NOMO-1 treated with dmso at 0.1 percent for 144 hours (cell line): ENCODE results near the gene SLC6A12.
"Not testable (repeated sequence)": the region's sequence is repeated elsewhere in the genome, so short reads cannot be mapped to it uniquely, and the experiment has no call there.

Experiments used
- DNase-seq: peaks from one replicate; lab custom pipeline; 2025; ENCODE audit not compliant: unreplicated experiment; lab: John Stamatoyannopoulos, UW

SLC6A12 gene

DNA sequence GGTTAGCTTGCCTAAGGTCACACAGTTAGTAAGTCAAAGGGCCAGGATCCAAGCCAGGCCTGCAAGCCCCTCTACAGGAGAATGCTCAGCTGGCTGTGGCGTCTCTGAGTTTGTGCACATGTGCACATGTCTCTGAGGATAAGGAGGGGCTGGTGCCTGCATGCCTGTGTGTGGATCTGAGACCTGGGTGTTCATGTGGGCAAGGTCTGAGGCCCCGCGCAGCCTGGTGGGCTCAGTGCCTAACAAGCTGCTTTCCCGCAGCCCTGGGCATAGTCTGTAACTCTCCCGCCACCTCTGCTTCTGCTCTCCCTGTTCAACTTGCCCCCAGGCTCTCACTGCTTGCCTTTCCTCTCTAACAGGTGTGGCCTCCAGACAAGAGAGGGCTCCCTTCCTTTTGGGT lies 4.3 kb upstream of the SLC6A12 start:
- DNase-seq, result no peak

DNA sequence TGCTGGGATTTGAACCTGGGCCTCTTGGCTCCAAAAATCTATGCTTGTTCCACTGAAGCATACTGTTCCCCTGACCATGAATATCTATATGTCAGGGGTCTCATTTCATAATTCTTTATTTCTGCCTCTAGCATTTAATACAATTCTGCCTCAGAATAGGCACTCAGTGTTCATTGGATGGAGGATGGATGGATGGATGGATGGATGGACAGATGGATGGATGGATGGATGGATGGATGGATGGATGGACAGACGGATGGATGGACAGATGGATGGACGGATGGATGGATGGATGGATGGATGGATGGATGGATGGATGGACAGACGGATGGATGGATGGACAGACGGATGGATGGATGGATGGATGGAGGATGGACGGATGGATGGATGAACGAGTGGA lies 3.1 kb upstream of the SLC6A12 start:
- not testable (repeated sequence) for DNase-seq

DNA sequence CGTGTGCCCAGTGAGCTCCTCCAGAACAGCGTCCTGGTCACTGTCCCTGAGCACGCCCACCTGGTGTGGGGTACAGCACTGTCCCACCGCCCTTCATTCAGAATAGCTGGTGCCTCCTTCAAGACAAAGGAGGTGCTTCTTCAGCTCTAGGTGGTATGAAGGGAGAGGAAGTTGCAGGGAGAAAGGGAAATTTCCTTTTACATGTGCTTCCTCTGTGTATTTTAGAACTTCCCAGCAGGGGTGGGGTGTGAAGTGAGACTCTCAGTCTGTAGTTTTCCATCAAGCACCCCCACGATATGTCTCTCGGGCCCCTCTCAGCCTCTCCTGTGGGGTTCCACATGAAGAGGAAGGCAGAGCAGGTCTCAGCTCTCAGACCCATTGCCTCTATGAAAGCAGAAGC lies 1.2 kb upstream of the SLC6A12 start:
- no peak for DNase-seq

DNA sequence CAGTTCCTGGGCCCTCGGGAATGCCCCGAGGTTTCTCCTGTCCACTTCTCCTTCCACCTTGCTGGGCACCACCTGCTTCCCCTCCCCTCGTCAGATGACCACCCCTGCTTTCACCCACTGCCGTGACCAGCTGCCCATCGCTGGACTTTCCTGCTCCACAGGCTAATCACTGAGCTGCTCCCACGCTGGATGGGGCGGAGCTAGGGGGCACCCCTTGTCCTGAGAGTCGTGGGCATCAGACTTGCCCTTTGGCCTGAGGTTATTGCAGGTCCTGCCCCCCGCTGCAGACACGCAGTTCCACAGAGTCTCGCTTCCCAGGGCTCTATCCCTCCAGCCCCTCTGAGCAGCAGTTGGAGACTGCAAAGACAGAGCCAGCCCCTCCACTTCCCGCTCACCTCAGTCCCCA lies 427 bp downstream of the SLC6A12 start:
- no peak for DNase-seq

DNA sequence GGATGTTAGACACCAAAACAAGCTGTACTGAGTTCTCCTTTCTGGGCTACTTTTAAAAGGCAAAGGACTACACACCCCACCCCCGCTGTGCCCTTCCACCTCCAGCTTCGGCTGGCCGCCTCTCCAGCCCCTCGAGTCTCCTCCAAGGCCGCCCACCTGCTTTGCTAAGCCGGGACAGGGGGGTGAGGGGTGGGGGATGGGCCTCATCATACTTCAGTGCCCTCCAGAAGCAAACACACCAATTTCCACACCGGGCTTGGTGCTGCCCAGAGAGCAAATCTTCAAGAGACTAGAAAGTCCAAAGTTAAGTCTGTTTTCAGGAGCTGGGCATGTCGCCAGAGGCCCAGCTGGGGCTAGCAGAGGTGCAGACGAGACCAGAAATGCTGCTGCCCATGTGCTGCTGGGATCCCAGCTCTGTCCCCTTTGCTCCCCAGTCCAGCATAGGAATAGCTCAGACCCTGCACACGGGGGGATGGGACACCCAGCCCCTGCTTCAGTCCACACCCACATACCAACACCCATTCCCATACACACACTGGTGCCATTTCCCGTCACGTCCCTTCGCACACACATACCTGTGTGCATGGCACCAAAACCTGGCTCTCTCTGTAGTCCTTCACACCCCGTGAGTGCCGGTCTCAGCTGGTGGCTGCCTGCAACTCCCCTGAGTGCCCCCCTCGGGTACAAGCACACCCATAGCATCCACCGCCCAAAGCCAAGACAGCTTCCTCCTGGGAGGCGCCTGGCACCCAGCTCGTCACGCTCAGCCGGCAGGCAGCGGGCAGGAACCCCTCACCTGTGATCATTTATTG lies 1.0 kb downstream of the SLC6A12 start:
- DNase-seq, result no peak

DNA sequence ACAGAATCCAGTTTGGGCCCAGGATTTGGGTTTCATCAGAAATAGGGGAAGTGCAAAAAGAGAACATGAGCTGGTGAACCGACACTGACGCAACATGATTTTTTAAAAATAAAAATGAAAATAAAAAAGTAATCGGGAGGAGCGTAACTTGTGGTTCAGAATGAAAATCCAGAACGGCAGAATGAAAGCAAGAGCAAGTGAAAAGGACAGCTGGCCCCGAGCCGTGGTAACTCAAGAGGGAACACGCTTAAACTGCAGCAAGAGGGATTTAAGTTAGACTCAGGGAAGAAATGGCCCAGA lies 1.6 kb downstream of the SLC6A12 start:
- DNase-seq, result peak; percentile 28

DNA sequence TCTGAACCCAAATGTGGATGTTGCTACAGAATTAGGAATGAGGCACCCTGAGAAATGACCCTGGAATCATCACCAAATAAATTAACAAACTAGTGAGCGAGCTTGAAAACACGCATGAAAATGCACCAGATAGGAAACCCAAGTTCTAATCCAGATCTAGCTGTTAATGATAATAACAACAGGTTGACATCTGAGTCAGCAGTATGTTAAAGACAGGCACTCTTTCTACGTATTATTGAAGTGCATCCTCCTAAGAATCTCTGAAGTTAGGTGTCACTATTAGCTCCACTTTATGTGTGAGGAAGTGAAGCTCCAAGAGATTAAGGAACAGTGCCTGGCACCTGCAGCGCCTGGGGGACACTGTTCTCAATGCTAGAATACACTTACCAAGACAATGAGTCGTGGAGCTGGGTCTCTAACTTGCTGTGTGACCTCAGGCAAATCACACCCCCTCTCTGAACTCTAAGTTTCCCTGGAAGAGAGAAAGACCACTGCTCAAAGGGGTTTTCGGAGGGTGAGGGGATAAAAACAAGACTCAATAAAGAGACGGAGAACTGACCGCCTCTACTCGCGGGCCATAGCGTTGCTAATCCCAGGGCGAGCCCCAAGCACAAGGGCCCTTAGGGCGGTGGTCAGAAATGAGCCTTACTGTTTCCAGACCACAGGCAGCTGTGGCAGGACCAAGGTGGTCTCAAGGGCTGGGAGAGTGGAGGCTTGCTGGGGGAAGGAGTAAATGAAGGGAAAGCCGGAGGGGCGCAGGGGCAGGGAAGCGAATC lies 2.1 kb downstream of the SLC6A12 start:
- DNase-seq, result no peak

DNA sequence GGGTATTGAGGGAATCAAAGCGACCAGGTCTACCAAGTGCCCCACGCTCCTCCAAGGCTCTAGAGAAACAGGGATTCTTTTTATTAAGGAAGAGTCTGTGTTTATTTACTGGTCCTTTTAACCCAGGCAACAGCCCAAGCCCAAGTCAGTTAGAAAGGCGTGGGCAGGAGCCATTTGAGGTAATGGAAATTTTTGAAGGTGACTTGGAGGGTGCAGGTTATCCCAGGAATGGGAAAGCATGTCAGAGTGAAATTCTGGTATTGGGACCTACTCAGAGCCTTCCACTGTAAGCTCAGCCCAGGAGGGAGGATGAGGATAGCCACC lies 2.9 kb downstream of the SLC6A12 start:
- DNase-seq, result no peak

DNA sequence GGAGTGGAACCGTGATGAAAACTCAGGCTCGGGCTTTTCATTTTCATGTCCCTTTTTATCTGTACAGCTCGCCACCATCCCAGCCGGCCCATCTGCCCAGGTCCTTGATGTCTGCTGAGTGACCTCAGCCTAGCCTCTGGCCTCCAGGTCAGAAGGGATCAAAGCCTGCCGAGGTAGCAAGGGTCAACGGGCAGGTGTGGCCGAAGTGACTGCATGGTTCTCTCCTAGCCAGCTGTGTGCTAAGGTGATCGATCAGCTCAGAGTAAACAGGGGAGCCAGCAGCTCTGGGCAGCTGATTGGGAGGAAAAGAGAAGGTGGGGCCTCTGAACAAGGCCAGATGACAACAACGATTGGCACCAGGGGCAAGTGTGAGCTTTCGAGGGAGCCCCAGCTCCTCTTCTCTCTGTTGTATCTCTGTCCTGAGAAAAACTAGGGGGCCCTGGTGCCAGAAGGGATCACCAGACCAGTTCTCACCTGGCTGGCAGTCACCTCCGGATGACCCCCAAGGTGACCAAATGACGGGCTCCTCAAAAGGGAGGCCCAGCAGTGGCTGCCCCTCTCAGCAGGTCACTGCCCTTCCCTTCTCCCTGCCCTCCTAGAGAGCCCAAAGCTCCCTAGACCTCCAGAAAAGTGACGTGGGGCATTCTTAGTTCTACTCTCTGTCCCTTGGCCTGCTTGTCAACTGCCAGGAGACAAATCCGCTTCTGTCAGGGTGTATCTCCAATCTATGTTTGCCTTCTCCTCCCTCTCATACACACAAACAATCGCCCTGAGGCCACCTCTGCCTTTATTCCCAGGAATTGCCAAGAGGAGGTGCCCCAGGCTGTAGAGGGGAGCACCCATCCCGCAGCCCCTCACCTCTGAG lies 3.4 kb downstream of the SLC6A12 start:
- no peak for DNase-seq

DNA sequence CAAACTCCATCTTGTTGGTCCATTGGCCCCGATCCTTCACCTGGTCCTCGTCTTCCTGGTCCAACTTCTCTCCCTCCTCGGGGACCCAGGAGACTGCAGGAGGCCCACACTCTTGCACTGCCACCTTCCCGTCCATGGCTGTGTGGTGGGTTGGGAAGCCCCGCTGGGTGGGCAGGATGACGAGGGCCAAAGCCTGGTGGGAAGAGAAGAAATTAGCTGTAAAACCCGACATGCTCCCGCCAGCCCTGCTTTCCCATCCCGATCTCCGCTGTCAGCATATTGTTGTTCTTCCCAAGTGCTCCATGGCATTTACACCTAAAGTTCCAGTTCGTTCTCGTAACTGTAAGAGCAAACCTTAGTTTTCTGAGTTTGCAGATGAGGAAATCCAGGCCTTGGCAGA lies 4.1 kb downstream of the SLC6A12 start:
- DNase-seq, result no peak

DNA sequence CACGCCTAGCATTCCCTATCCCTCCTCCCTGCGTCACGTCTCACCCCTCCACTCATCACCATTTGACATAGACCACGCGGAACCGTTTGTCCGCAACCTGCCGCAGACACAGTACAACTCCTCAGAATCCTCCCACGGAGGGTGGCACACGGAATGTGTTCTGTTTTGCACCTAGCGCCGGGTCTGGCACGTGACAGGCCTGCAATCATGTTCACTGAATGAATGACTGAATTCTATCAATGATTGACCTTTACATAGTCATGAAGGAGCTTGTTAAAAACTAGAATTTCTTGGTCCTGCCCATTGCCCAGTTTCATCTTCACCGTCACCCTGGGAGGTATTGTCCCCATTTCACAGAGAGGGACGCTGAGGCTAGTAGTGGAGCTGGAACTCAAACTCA lies 4.7 kb downstream of the SLC6A12 start:
- DNase-seq, result no peak

DNA sequence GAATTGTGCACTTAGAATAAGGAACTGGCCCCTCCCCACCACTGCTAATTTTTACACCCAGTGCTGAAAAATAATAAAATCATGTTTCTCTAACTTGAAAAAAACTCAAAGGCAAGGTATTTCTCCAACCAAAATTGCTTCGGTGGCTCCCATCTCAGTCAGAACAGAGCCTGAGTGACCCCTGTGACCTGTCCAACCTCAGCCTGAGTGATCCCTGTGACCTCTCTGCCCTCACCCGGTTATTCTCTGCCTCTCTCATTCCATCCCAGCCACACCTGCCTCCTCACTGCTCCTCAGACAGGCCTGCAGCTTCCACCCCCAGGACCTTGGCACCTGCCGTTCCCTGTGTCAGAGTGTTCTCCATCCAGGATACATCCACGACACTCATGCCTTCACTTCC lies 5.1 kb downstream of the SLC6A12 start:
- DNase-seq, result no peak

DNA sequence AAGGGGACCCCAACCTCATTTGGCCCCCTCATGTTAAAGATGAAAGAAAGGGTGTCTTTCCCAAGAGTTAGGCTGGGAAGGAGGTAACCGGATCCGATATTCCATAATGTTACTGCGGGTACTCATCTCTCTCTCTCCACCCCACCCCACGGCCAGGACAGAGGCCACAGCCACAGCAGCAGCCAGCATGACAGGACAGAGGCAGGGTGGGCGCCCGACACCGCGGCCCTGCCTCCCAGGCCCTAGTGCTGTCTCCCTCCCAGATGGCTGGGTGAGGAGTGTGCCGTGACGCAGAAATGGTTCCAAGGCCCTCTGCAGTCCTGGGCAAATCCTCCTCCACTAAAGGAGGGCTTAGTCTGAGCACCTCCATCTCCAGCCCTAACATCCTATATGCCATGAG lies 6.2 kb downstream of the SLC6A12 start:
- no peak for DNase-seq

DNA sequence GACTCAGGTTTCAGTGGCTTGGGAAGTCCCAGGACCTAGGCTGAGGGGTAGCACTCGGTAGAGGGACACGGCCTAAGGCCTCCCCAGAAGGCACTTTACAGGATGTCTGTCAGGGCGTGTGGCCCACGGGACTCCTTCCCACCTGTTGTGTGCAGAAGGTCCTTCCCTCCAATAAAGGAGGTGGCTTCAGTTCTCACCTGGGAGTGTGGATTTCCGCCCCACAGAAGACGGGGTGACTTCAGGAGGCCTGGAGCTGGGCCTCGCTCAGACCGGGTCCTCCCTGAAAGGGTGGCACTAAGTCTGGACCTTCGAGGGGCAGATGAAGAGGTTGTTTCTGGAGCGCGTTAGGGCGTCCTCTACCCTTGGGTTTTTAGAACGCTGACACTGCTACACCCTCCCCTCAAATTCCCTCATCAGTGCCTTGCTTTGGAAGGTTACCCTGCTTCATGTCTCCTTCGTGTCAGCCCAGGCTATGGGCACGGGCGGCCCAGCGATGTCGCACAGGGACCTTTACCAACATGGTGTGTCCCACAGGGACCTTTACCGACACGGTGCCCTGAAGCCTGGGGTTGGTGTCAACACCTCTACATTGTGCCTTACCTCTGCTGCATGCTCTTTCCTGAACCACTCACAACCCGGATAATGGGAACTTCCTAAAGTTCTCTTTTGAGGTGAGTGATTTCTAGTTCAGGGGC lies 7.1 kb downstream of the SLC6A12 start:
- DNase-seq, result no peak

DNA sequence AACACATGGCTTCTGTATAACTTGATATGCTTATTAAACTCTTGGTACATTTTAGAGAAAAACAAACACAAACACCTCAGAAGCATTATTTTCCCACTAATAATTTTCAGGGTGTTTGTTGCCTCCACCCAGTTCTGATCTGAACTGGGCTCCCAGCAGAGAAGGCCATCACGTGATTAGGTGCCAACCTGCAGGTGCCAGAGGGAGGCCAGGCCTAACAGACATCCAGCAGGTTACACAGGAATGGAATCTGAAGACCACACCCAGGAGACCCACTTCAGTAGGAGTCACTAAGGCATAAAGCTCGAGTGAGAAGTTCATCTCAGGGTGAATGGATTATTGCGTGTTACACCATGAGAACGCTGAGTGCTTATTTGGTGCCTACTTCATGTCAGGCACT lies 8.9 kb downstream of the SLC6A12 start:
- DNase-seq, result no peak

DNA sequence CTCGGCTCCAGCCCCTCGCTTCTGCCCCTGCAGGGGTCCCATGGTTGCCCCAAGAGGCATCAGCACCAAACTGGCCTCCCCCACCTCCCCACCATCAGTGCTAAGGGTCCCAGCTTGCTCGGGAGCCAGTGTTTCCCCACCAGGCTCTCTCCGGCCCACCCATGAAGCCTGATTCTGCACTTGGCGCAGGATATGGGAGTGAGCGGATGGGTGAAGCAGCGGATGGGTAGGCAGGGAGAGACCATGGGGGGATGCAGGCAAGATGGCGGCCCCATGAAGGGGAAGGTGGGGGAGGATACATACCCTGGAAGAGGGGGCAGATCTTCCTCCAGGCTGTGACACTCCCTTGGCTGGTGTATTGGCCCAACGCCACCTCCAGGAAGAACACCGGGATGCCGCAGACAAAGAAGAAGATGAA lies 9.7 kb downstream of the SLC6A12 start:
- DNase-seq, result no peak

DNA sequence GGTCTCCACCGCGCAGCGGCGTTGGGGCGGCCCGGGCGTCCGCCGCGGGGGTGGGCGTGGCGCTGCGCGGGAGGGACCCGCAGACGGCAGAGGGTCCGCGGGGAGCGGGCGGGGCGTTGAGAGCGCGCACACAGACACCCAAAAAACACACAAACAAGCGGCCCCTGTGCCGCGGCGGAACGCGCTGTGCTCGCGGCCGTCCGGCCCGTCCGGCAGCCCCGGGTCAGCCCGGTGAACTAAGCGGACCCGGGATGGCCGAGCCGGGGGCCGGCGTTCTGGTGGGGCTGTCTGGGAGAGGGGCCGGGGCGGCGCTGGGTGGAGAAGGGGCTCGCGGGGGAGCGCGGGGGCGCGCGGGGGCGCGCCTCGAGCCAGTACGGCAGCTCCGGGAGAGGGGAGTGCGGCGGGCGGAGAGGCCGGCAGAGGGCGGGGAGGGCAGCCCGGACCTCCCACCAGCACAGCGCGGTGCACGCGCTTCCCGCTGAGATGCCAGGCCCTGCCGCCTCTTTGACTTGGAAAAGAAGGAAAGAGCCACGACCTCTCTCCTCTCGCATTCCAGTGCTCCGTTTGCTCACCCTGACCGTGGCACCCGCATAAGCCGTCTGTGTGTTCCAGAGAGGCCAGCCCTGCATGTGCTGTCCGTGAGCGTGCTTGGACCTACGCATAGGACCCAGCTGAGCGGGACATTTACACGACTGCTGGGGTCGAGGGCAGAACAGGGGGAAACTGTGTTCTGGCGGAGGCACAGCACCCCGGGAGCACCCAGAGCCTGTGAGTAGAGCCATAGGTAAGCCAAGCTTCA lies 10.3 kb downstream of the SLC6A12 start:
- DNase-seq, result no peak

DNA sequence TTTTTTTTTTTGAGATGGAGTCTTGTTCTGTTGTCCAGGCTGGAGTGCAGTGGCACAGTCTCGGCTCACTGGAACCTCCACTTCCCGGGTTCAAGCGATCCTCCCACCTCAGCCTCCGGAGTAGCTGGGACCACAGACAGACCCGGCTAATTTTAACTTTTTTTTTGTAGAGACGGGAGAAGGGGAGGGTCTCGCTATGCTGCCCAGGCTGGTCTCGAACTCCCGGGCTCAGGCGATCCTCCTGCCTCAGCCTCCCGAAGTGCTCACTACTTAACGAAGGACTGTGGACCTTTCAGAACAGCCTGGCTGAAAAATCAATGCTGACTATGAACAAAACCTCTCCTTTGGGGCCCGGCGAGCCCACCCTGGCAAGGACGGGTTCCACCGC lies 10.9 kb downstream of the SLC6A12 start:
- DNase-seq, result no peak

DNA sequence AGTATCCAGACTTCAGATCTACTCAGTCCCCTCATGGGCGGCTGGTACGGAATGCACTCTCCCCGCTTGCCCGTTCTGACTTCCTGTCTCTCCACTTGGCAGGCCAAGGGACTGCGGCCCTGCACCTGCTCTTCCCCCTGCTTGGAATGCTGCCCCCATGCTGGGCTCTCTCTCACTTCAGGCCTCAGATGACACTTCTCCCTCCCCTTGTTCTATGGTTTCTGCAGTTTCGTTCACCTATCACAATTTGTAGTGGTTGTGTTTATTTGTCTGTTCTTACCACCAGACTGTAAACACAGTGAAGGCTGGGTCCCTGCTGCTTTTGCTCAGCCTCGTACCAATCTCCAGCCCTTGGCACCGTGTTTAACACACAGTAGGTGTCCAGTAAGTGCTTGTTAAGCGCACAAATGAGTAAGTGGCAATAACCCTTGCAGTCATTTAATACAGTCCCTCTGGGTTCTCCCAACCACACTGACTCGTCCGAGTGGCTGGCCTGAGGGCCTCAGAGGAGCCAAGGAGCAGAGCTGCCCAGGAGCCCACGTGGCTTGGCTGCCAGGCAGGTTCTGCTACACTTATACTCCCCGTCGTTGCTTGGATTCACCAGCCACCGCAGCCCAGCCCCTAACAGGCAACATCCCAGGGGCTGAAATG lies 11.8 kb downstream of the SLC6A12 start:
- no peak for DNase-seq

DNA sequence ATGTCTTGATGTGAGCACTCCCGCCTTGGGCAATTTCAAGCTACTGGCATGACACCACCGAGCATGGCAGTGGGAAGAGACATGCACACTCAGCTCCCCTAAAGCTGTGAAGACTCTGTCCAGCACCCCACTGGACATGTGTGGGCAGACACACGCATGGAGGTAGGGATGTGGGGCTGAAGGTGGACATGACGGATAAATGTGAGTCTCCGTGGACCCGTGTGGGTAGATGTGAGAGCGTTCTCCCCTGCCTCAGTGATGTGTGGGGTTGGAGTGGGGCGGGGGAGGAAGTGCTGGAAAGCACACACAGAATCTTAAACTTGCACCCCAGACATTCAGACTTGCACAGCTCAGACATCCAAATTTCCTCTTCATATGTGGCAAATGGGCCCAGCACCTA lies 12.6 kb downstream of the SLC6A12 start:
- no peak for DNase-seq
